H9 (cell line): ENCODE measurements around the gene MSI2. TPM values are rescaled to one million over a fixed set of nuclear protein-coding genes. Genes with fewer than 3 reads are reported as not detected.

Experiments used
- DNase-seq: peaks from one replicate; pipeline ENCODE4 v3.0.0-alpha.2; 2017
- H2AFZ ChIP-seq: one replicate; pipeline ENCODE4 v1.6.1; 2013; ENCODE audit warnings: mild to moderate bottlenecking, low read length, control low read depth, moderate library complexity
- H2AK5ac ChIP-seq: 2 replicates; pipeline ENCODE4 v1.6.1; 2013; ENCODE audit warnings: low read length, control low read depth, mixed read lengths; ENCODE audit not compliant: insufficient read length
- H2BK120ac ChIP-seq: one replicate; pipeline ENCODE4 v1.6.1; 2013; ENCODE audit warnings: low read depth, mild to moderate bottlenecking, low read length, control low read depth, inconsistent platforms; ENCODE audit not compliant: poor library complexity, severe bottlenecking
- H2BK12ac ChIP-seq: 2 replicates; pipeline ENCODE4 v1.6.1; 2013; ENCODE audit warnings: low read length, control low read depth, mixed read lengths, low read depth; ENCODE audit not compliant: insufficient read length
- H2BK15ac ChIP-seq: 2 replicates; pipeline ENCODE4 v1.6.1; 2013; ENCODE audit warnings: low read depth, low read length, control low read depth
- H2BK20ac ChIP-seq: one replicate; pipeline ENCODE4 v1.6.1; 2013; ENCODE audit warnings: low read depth, mild to moderate bottlenecking, low read length, control low read depth, inconsistent platforms; ENCODE audit not compliant: poor library complexity, severe bottlenecking
- H2BK5ac ChIP-seq: 2 replicates; pipeline ENCODE4 v1.6.1; 2013; ENCODE audit warnings: low read length, control low read depth, mixed read lengths; ENCODE audit not compliant: insufficient read length
- H3K14ac ChIP-seq: 2 replicates; pipeline ENCODE4 v1.6.1; 2013; ENCODE audit warnings: low read length, control low read depth; ENCODE audit not compliant: insufficient read depth
- H3K18ac ChIP-seq: 2 replicates; pipeline ENCODE4 v1.6.1; 2013; ENCODE audit warnings: low read depth, mild to moderate bottlenecking, mixed read lengths, low read length, control low read depth; ENCODE audit not compliant: insufficient read length
- H3K23ac ChIP-seq: 2 replicates; pipeline ENCODE4 v1.6.1; 2013; ENCODE audit warnings: low read length, control low read depth, mixed read lengths, low read depth; ENCODE audit not compliant: insufficient read length
- H3K23me2 ChIP-seq: 2 replicates; pipeline ENCODE4 v1.6.1; 2013; ENCODE audit warnings: low read depth, mild to moderate bottlenecking, mixed read lengths, low read length, control low read depth; ENCODE audit not compliant: insufficient read length, poor library complexity, severe bottlenecking
- H3K27ac ChIP-seq: 2 replicates; pipeline ENCODE4 v1.5.1; 2013; ENCODE audit warnings: low read length, control low read depth, mixed read lengths, low read depth; ENCODE audit not compliant: insufficient read length
- H3K27me3 ChIP-seq: 2 replicates; pipeline ENCODE4 v1.6.1; 2013; ENCODE audit warnings: low read length, control low read depth, inconsistent platforms; ENCODE audit not compliant: insufficient read depth
- H3K4ac ChIP-seq: 2 replicates; pipeline ENCODE4 v1.6.1; 2013; ENCODE audit warnings: low read depth, mild to moderate bottlenecking, control low read depth, inconsistent platforms, low read length, moderate library complexity
- H3K4me1 ChIP-seq: 2 replicates; pipeline ENCODE4 v1.6.1; 2013; ENCODE audit warnings: low read length, control low read depth, inconsistent platforms; ENCODE audit not compliant: insufficient read depth
- H3K4me2 ChIP-seq: 2 replicates; pipeline ENCODE4 v1.6.1; 2013; ENCODE audit warnings: low read length, control low read depth, mixed read lengths; ENCODE audit not compliant: insufficient read length, insufficient read depth
- H3K56ac ChIP-seq: 2 replicates; pipeline ENCODE4 v1.6.1; 2013; ENCODE audit warnings: low read depth, mild to moderate bottlenecking, mixed read lengths, low read length, control low read depth; ENCODE audit not compliant: insufficient read length
- H3K79me1 ChIP-seq: 2 replicates; pipeline ENCODE4 v1.6.1; 2013; ENCODE audit warnings: low read depth, mild to moderate bottlenecking, moderate library complexity, low read length, control low read depth, inconsistent platforms; ENCODE audit not compliant: insufficient read depth, poor library complexity, severe bottlenecking
- H3K79me2 ChIP-seq: 2 replicates; pipeline ENCODE4 v1.6.1; 2013; ENCODE audit warnings: low read length, control low read depth, inconsistent platforms; ENCODE audit not compliant: insufficient read depth
- H3K9ac ChIP-seq: 2 replicates; pipeline ENCODE4 v1.6.1; 2013; ENCODE audit warnings: low read length, control low read depth, mixed read lengths; ENCODE audit not compliant: insufficient read length; ENCODE audit errors: extremely low read depth
- H3K9me3 ChIP-seq: one replicate; pipeline ENCODE4 v1.6.1; 2013; ENCODE audit warnings: low read depth, low read length, inconsistent platforms; ENCODE audit not compliant: control insufficient read depth
- H3T11ph ChIP-seq: one replicate; pipeline ENCODE4 v1.6.1; 2013; ENCODE audit warnings: mild to moderate bottlenecking, low read length, control low read depth, inconsistent platforms
- H4K20me1 ChIP-seq: one replicate; pipeline ENCODE4 v1.6.1; 2013; ENCODE audit not compliant: control insufficient read depth, insufficient read length, insufficient read depth
- H4K5ac ChIP-seq: 2 replicates; pipeline ENCODE4 v1.6.1; 2013; ENCODE audit warnings: low read depth, mild to moderate bottlenecking, mixed read lengths, low read length, control low read depth; ENCODE audit not compliant: insufficient read length
- H4K8ac ChIP-seq: replicated peaks from 2 replicates; pipeline ENCODE4 v1.6.1; 2013; ENCODE audit warnings: low read length, control low read depth, mixed read lengths, low read depth; ENCODE audit not compliant: insufficient read length
- H4K91ac ChIP-seq: 2 replicates; pipeline ENCODE4 v1.6.1; 2013; ENCODE audit warnings: low read depth, mild to moderate bottlenecking, moderate library complexity, mixed read lengths, low read length, control low read depth; ENCODE audit not compliant: insufficient read length
- H3K27ac Mint-ChIP-seq, 3 experiments: 2 replicates in 2 of 3; 3 replicates in 1 of 3; pipeline ENCODE4 v1.8.0; 2020 to 2021; ENCODE audit warnings: mixed read lengths in 3 of 3, mild to moderate bottlenecking in 1 of 3, moderate library complexity in 1 of 3
- H3K27me3 Mint-ChIP-seq: 2 replicates; pipeline ENCODE4 v1.8.0; 2021; ENCODE audit warnings: low read depth, mild to moderate bottlenecking, moderate library complexity, mixed read lengths
- H3K36me3 Mint-ChIP-seq, 3 experiments: 2 replicates in 2 of 3; 3 replicates in 1 of 3; pipeline ENCODE4 v1.8.0; 2020 to 2021; ENCODE audit warnings: low read depth in 3 of 3, mixed read lengths in 3 of 3; ENCODE audit not compliant: insufficient read depth in 1 of 3
- H3K4me1 Mint-ChIP-seq, 2 experiments: 2 replicates each; pipeline ENCODE4 v1.8.0; 2020; ENCODE audit warnings: mixed read lengths in 2 of 2
- H3K4me3 Mint-ChIP-seq, 2 experiments: 2 replicates in 1 of 2; 3 replicates in 1 of 2; pipeline ENCODE4 v1.8.0; 2020 to 2021; ENCODE audit warnings: mild to moderate bottlenecking in 2 of 2, mixed read lengths in 2 of 2, moderate library complexity in 1 of 2
- H3K9me3 Mint-ChIP-seq, 2 experiments: 2 replicates in 1 of 2; 3 replicates in 1 of 2; pipeline ENCODE4 v1.8.0; 2020; ENCODE audit warnings: mild to moderate bottlenecking in 2 of 2, mixed read lengths in 2 of 2, moderate library complexity in 1 of 2
- WGBS: extraction: QIAGEN DNeasy Blood & Tissue Kit; methylation state at CpG from one replicate; pipeline ENCODE4 v1.1.7; 2013; ENCODE audit warnings: missing lambda C conversion rate, low lambda C conversion rate, mixed read lengths; ENCODE audit not compliant: insufficient read length; ENCODE audit errors: extremely low coverage; 5-methylcytosine and 5-hydroxymethylcytosine counted together
- total RNA-seq: library from RNA; stranded (reverse); gene quantifications from 2 replicates; pipeline ENCODE4 v1.2.1, GENCODE V29; 2021
- TF ChIP-seq, protein P1 (sequence below): fragments of 200-600 bp; sonication (generic); conservative IDR thresholded peaks from 3 replicates; pipeline ENCODE4 v1.8.0; 2021; ENCODE audit warnings: antibody characterized with exemption, mild to moderate bottlenecking

The MSI2 gene
- total RNA-seq, 1 experiment from 2014 or later: 98.5 TPM

DNA sequence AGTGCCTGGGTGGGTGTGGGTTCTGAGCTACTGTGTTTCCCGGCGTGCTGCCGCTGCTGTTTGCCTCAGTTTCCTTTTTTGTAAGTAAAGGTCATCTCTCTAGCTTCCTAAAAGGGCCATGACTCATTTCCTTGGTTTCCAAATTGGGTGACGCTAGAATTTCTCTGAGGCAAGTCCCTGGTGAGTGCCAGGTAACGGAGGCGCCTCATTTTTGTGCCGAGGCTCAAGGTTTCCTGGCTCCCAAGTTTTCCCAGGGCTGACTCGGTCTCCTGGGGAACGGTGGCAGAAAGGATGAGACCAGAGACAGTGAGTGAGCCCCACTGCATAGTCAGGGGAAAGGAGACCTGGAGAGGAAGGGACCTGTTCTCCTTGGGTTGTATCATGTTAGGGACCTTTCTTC lies 20.3 kb downstream of the MSI2 start:
- no peaks in the 10 kb centered on the region for H3K79me2 ChIP-seq
- no peak overlapping the region for H4K8ac ChIP-seq
- no CpG with 5 or more reads among the region's 9 CpGs for WGBS
- H3K4ac ChIP-seq: no peak overlapping the region
- no peak overlapping the region for H2BK120ac ChIP-seq
- H3K9me3 Mint-ChIP-seq: no peaks in the 10 kb centered on the region
- H3K27me3 ChIP-seq: no peaks in the 10 kb centered on the region
- peaks cover 5 to 36% of the 10 kb centered on the region in 2 experiments; a peak in 3 of 4 replicates for H3K4me1 Mint-ChIP-seq
- no peak overlapping the region for H2BK5ac ChIP-seq
- no peak overlapping the region for H3K27ac ChIP-seq
- no peak overlapping the region for H3K9ac ChIP-seq
- H2AK5ac ChIP-seq: no peak overlapping the region
- H3K9me3 ChIP-seq: no peaks in the 10 kb centered on the region
- H3T11ph ChIP-seq: no peak overlapping the region
- no peak overlapping the region for H4K91ac ChIP-seq
- no peak overlapping the region; a peak in 1 of 7 replicates for H3K27ac Mint-ChIP-seq
- no peak for DNase-seq
- no peak overlapping the region for H3K23ac ChIP-seq
- no peak overlapping the region for H3K18ac ChIP-seq
- TF ChIP-seq, protein P1, sequence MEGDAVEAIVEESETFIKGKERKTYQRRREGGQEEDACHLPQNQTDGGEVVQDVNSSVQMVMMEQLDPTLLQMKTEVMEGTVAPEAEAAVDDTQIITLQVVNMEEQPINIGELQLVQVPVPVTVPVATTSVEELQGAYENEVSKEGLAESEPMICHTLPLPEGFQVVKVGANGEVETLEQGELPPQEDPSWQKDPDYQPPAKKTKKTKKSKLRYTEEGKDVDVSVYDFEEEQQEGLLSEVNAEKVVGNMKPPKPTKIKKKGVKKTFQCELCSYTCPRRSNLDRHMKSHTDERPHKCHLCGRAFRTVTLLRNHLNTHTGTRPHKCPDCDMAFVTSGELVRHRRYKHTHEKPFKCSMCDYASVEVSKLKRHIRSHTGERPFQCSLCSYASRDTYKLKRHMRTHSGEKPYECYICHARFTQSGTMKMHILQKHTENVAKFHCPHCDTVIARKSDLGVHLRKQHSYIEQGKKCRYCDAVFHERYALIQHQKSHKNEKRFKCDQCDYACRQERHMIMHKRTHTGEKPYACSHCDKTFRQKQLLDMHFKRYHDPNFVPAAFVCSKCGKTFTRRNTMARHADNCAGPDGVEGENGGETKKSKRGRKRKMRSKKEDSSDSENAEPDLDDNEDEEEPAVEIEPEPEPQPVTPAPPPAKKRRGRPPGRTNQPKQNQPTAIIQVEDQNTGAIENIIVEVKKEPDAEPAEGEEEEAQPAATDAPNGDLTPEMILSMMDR: no peak
- no peak overlapping the region for H3K56ac ChIP-seq
- no peak overlapping the region for H2BK20ac ChIP-seq
- peaks cover 17 to 53% (median 44%) of the 10 kb centered on the region in 3 experiments for H3K36me3 Mint-ChIP-seq
- H2BK12ac ChIP-seq: no peak overlapping the region
- no peaks in the 10 kb centered on the region for H3K27me3 Mint-ChIP-seq
- no peak overlapping the region for H2AFZ ChIP-seq
- no peaks in the 10 kb centered on the region for H3K4me1 ChIP-seq
- no peaks in the 10 kb centered on the region for H3K23me2 ChIP-seq
- no peak overlapping the region for H4K5ac ChIP-seq
- no peaks in the 10 kb centered on the region for H4K20me1 ChIP-seq
- peaks cover 3% of the 10 kb centered on the region for H3K79me1 ChIP-seq
- H3K4me2 ChIP-seq: no peak overlapping the region
- H3K4me3 Mint-ChIP-seq: no peak overlapping the region
- no peak overlapping the region for H2BK15ac ChIP-seq
- no peak overlapping the region for H3K14ac ChIP-seq
